ENCODE data around the gene ITPK1. TPM values are rescaled to one million over a fixed set of nuclear protein-coding genes. Genes with fewer than 3 reads are reported as not detected.
A peak's percentile ranks its signal among the peaks of the same experiment; 100 is the strongest.
"Not testable (repeated sequence)": the region's sequence is repeated elsewhere in the genome, so short reads cannot be mapped to it uniquely, and the experiment has no call there.

ITPK1 gene
- total RNA-seq, 3 donors from 2014 or later (not counting 1 experiment from before 2014, with no cell fraction given), result 73.2 to 74.8 (median 74.4) TPM

- DNase-seq (no peak), ATAC-seq (no peak)
- intact Hi-C loops (cut with micrococcal nuclease), result no loop called here
- Mint-ChIP-seq H3K9me3 (no peaks in the 10 kb centered on the region), H3K27ac (peak overlapping the region in 1 of 2 donors; percentile 96), H3K4me1 (peaks cover 41 to 45% of the 10 kb centered on the region in 2 donors), H3K27me3 (ENCODE audit: low read depth in 2 of 2) (no peaks in the 10 kb centered on the region), H3K4me3 (no peak overlapping the region), H3K36me3 (no peaks in the 10 kb centered on the region)
- Histone ChIP-seq H3K27ac (ENCODE audit: low read length) (no peak overlapping the region), H3K36me3 (ENCODE audit: control insufficient read depth, insufficient read depth, low read length) (no peaks in the 10 kb centered on the region), H3K9me3 (ENCODE audit: control insufficient read depth, insufficient read depth, low read length) (no peaks in the 10 kb centered on the region), H3K4me3 (ENCODE audit: low read length) (no peak overlapping the region), H3K4me1 (ENCODE audit: control insufficient read depth, insufficient read depth, low read length) (peaks cover 63% of the 10 kb centered on the region), H3K27me3 (ENCODE audit: control insufficient read depth, insufficient read depth, low read length) (no peaks in the 10 kb centered on the region)
- TF ChIP-seq CTCF (IDR thresholded peaks at IDR 0.05), result no peak
- WGBS (ENCODE audit: insufficient coverage), result 75% methylated on average over 6 of the region's 6 CpGs
These were observed 9.1 kb downstream of the ITPK1 start for GRCh38 chr14:93106541-93107156.

- H3K9me3 ChIP-seq (ENCODE audit: control insufficient read depth, insufficient read depth, low read length); H3K27ac ChIP-seq (ENCODE audit: low read length); H3K9me3 Mint-ChIP-seq; H3K27me3 ChIP-seq (ENCODE audit: control insufficient read depth, insufficient read depth, low read length); H3K4me3 ChIP-seq (ENCODE audit: low read length); ATAC-seq; H3K36me3 ChIP-seq (ENCODE audit: control insufficient read depth, insufficient read depth, low read length); H3K4me3 Mint-ChIP-seq; DNase-seq; intact Hi-C loops (cut with micrococcal nuclease); H3K27me3 Mint-ChIP-seq (ENCODE audit: low read depth in 2 of 2); H3K36me3 Mint-ChIP-seq: not testable (repeated sequence)
- Mint-ChIP-seq H3K4me1 (peaks cover 41 to 51% of the 10 kb centered on the region in 2 donors), H3K27ac (peak overlapping the region in 1 of 2 donors; percentile 96)
- WGBS (ENCODE audit: insufficient coverage), result 96% methylated on average over 10 of the region's 10 CpGs
- peaks cover 61% of the 10 kb centered on the region for H3K4me1 ChIP-seq (ENCODE audit: control insufficient read depth, insufficient read depth, low read length)
These were observed 9.9 kb downstream of the ITPK1 start for GRCh38 chr14:93105856-93106255.

GRCh38 chr14:93105362-93105761 lies 10.4 kb downstream of the ITPK1 start:
- Histone ChIP-seq H3K4me3 (ENCODE audit: low read length) (no peak overlapping the region), H3K4me1 (ENCODE audit: control insufficient read depth, insufficient read depth, low read length) (peaks cover 61% of the 10 kb centered on the region), H3K36me3 (ENCODE audit: control insufficient read depth, insufficient read depth, low read length) (no peaks in the 10 kb centered on the region), H3K27me3 (ENCODE audit: control insufficient read depth, insufficient read depth, low read length) (no peaks in the 10 kb centered on the region), H3K27ac (ENCODE audit: low read length) (peak overlapping the region; percentile 96), H3K9me3 (ENCODE audit: control insufficient read depth, insufficient read depth, low read length) (no peaks in the 10 kb centered on the region)
- 63% methylated on average over 6 of the region's 7 CpGs for WGBS (ENCODE audit: insufficient coverage)
- intact Hi-C loops (cut with micrococcal nuclease), result no loop called here
- H3K27me3 Mint-ChIP-seq (ENCODE audit: low read depth in 2 of 2), result no peaks in the 10 kb centered on the region
- H3K4me3 Mint-ChIP-seq, result no peak overlapping the region
- H3K27ac Mint-ChIP-seq, result peak overlapping the region; percentile 90 to 96
- no peaks in the 10 kb centered on the region for H3K9me3 Mint-ChIP-seq
- peaks cover 41 to 55% of the 10 kb centered on the region in 2 donors for H3K4me1 Mint-ChIP-seq
- ATAC-seq (no peak), DNase-seq (no peak)
- no peak for TF ChIP-seq CTCF (IDR thresholded peaks at IDR 0.05)
- H3K36me3 Mint-ChIP-seq, result no peaks in the 10 kb centered on the region

DNA sequence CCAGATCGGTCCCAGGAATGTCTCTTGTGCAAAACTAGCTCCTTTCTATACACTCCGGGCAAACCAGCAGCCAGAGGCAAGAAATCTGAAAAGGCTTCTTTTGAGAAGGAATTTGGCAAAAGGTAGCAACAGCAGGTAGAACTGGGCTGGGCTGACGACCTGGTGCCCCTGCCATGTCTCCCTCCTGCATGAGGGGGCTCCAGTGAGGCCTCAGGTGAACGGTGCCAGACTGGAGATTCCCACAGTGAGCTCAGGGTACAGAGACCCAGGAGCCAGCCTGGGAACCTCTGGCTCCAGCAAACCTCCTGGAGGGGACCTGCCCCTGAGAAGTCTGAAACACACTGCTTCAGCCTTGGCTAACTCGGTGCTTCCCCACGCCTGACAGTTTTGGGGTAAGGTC lies 10.8 kb downstream of the ITPK1 start:
- Histone ChIP-seq H3K27ac (ENCODE audit: low read length) (peak overlapping the region; percentile 96), H3K4me1 (ENCODE audit: control insufficient read depth, insufficient read depth, low read length) (peaks cover 60% of the 10 kb centered on the region)

More for the DNA sequence above, 10.8 kb downstream of the ITPK1 start:
- TF ChIP-seq CTCF (IDR thresholded peaks at IDR 0.05), result no peak
- Mint-ChIP-seq H3K27ac (peak overlapping the region; percentile 90 to 96), H3K9me3 (no peaks in the 10 kb centered on the region), H3K36me3 (no peaks in the 10 kb centered on the region), H3K4me1 (peaks cover 38 to 55% of the 10 kb centered on the region in 2 donors), H3K4me3 (no peak overlapping the region), H3K27me3 (ENCODE audit: low read depth in 2 of 2) (no peaks in the 10 kb centered on the region)
- no peak for ATAC-seq
- DNase-seq, result no peak
- WGBS (ENCODE audit: insufficient coverage), result 85% methylated on average over 6 of the region's 6 CpGs
- H3K9me3 ChIP-seq (ENCODE audit: control insufficient read depth, insufficient read depth, low read length), result no peaks in the 10 kb centered on the region
- H3K36me3 ChIP-seq (ENCODE audit: control insufficient read depth, insufficient read depth, low read length), result no peaks in the 10 kb centered on the region
- no peak overlapping the region for H3K4me3 ChIP-seq (ENCODE audit: low read length)
- intact Hi-C loops (cut with micrococcal nuclease), result loop anchor here (5.0 kb wide), 1 partner anchor 32 kb away; no protein-coding TSS in a partner anchor
- H3K27me3 ChIP-seq (ENCODE audit: control insufficient read depth, insufficient read depth, low read length), result no peaks in the 10 kb centered on the region
